Astrocyte (in vitro differentiated cells and primary cell): ENCODE measurements around the gene GYS1.

Experiments
- EZH2 ChIP-seq: IDR thresholded peaks from 2 replicates; pipeline ENCODE4 v1.6.1; 2012; ENCODE audit warnings: mild to moderate bottlenecking, low read length, inconsistent platforms; ENCODE audit not compliant: insufficient read depth
- TF ChIP-seq, protein P1 (sequence below): IDR thresholded peaks from 2 replicates; pipeline ENCODE4 v1.5.1; 2011; ENCODE audit warnings: low read depth, mild to moderate bottlenecking, inconsistent platforms, low read length, moderate library complexity; ENCODE audit not compliant: insufficient read depth

- TF ChIP-seq, protein P1, sequence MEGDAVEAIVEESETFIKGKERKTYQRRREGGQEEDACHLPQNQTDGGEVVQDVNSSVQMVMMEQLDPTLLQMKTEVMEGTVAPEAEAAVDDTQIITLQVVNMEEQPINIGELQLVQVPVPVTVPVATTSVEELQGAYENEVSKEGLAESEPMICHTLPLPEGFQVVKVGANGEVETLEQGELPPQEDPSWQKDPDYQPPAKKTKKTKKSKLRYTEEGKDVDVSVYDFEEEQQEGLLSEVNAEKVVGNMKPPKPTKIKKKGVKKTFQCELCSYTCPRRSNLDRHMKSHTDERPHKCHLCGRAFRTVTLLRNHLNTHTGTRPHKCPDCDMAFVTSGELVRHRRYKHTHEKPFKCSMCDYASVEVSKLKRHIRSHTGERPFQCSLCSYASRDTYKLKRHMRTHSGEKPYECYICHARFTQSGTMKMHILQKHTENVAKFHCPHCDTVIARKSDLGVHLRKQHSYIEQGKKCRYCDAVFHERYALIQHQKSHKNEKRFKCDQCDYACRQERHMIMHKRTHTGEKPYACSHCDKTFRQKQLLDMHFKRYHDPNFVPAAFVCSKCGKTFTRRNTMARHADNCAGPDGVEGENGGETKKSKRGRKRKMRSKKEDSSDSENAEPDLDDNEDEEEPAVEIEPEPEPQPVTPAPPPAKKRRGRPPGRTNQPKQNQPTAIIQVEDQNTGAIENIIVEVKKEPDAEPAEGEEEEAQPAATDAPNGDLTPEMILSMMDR: no peak
- no peak for TF ChIP-seq EZH2
Measured at GRCh38 chr19:48928164-48929025, 64.7 kb downstream of the GYS1 start.
